GM20431 (cell line): Measurements from ENCODE around the gene CEP128.

Experiments used
- in situ Hi-C: fragments of 300-500 bp; cut with MseI, MboI; formaldehyde crosslinking; loops from one replicate; pipeline ENCODE4 v1.15.0; 2020; ENCODE audit warnings: low sequenced_read_pairs; ENCODE audit not compliant: unreplicated experiment

The CEP128 gene

DNA sequence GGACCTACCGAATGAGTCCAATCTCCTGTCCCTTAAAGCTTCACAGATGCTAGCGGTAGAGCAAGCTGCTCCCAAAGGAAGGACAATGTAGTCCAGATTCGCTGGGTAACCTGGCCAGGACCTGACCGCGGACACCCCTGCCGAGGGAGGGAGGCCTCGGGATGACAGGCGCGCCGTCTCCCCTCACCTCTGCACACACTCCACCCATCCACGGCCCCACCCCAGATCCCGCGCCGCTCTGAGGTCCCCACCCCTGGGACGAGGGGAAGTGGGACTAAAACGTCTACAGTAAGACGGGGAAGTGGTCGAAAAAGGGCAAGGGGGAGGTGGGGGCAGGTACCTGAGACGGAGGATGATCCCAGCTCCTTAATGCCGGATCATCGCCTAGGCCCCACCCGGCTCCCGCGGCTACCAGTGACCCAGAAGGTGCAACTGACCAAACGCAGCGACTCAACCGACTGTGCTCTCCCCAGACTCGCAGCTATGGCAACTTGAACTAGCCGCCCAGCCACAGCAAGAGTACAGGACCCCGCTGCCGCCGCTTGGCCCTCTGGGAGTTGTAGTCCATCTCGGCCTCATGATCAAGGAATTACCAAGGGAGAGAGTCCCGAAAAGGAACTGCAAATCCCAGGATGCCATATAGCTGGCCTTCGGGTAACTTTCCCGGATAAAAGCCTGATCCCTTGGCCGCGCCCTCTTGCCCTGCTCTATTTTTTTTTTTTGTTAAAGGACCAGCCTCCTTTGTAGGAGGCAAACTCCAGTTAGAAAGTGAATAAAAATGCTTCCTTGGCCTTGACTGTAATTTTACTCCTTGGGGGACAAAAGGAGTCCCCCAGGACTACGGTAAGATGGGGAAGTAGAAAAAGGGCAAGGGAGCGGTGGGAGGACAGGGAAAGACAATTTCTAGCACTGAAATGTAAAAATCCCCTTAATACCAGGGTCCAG, at the start of gene CEP128:
CEP128 (minus strand) TSS at position 498 of the 945 bp plus-strand sequence.
- in situ Hi-C loops = no loop called here

DNA sequence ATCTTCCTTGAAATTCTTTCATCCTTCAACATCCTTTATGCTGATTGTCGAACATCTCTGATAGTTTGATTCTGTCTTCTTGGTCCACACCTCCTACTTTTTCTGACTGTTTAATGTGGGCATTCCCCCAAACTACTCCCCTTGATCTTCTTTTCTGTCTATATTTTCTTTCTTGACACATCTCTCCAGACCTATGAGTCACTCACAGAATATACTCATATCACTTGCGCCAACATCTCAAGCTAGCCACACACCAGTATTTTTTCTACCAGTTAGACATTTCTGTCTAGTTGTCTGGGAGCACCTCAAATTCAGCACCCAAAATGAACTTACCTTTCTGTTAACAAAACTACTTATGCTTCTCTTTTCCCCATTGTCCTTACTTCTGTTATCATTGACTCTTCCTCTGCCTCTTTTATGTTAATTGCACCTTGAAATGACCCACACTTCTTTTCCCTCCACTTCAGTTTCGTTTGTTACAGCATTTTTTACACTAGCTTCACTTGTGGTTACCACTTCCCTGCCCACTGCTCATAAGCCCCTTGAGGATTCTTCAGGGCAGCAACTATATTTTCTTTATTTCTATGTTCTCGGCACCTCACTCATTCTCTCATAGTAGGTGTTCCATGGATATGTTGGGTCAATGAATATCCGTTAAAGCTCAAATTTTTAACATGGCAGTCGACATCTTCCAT, 47.3 kb upstream of the CEP128 start:
- in situ Hi-C loops = loop anchor here (25.0 kb wide), 1 partner anchor 173 kb away; no protein-coding TSS in a partner anchor

DNA sequence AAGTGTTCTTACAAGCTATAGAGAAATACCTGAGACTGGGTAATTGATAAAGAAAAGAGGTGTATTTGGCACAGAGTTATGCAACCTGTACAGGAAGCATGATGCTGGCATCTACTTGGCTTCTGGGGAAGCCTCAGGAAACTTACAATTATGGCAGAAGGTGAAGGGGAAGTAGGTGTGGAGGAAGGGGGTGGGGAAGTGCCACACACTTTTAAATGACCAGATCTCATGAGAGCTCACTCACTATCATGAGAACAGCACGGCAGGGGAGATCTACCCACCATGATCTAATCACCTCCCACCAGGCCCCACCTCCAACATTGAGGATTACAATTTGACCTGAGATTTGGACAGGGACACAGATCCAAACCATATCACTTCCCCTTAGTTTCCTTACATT, 46.7 kb upstream of the CEP128 start:
- in situ Hi-C loops = loop anchor here (25.0 kb wide), 1 partner anchor 174 kb away; no protein-coding TSS in a partner anchor

DNA sequence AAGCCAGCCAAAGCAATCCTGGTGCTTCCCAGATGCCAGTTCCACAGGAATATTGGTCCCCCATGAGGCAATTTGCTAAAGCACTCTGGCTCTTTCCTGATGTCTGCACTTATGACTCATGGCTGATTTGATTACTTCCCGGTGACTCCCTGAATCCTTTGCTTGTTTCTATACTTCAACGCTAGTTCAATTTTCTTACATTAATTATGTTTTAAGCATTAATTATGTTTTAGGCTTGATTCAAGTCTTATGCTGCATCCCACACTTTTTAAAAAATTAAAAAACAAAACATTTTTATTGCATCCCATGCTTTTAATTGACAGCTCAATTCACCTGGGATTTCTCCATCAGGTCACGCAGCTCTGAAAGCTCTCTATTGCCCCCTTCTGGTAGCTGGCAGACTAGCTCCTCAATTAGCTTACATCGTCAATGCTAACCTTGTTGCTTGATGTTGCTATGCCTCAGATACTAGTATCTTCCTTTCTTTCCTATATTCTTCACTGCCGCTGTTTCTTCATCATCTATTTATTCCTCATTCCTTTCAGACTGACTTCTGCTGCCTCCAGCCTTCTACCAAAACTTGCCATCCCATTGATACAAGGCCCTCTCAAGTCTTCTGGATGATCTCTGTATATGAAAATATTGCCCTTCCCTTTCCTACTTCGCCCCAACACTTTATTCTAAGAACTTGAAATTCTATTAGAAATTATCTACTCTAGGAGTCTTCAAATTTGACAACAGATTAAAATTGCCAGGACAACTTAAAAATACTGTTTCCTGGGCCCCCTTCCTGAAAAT, 45.9 kb upstream of the CEP128 start:
- in situ Hi-C loops = loop anchor here (25.0 kb wide), 1 partner anchor 175 kb away; no protein-coding TSS in a partner anchor

DNA sequence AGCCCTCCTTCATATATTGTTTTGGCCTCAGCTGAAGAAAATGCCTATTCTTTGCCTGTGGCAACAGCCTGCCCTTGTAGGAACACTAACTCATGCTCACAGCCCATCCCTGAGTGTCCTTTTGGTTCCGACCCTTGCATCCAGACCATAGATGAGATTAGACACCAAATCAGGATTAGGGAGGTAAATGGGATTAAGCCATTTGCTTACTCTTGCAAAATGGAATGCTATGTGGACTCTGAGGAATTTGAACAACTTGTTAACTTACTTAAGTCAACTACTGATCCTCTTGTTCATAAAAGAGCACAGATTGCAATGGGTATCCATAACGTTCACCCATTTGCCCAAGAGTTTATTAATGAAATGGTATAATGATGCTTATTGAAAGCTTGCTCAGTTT, 41.2 kb upstream of the CEP128 start:
- in situ Hi-C loops = loop anchor here (25.0 kb wide), 1 partner anchor 180 kb away; no protein-coding TSS in a partner anchor

DNA sequence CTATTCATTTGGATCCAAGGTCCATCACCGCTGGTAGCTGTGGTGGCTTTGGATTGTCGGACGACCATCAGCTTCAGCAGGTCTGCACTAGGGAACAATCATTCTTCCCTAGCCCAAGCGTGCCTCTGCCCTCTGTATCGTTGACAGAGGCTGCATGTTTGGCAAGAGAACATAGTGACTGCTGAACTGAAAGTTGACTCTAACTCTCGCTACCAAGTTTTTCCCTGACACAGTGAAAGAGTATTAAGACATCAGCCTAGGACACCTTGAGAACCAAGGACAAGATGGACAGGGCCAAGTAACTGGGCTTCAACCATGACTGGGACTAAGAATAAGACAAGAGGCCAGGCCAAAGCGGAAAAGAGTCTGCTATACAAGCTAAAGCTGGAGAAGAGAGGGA, 40.1 kb upstream of the CEP128 start:
- in situ Hi-C loops = loop anchor here (25.0 kb wide), 1 partner anchor 181 kb away; no protein-coding TSS in a partner anchor

DNA sequence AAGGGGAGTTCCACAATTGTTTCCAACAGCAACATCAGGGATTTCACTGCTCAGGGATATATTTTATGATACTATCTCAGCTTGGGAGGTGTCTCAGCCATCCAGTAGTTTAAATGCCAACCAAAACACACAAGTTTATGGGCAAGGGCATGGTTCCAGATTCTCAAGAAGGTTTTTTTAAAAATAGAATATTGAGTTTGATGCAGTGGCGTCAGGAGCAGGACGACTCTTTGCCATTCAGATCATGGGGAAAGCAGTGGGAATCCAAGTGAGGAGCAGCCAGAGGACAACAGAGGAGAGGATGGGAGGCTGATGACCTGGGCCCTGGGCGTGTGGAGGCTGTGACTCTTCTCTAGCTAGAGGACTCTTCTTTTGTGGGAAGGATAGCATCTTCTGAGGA, 39.6 kb upstream of the CEP128 start:
- in situ Hi-C loops = loop anchor here (25.0 kb wide), 1 partner anchor 181 kb away; no protein-coding TSS in a partner anchor

DNA sequence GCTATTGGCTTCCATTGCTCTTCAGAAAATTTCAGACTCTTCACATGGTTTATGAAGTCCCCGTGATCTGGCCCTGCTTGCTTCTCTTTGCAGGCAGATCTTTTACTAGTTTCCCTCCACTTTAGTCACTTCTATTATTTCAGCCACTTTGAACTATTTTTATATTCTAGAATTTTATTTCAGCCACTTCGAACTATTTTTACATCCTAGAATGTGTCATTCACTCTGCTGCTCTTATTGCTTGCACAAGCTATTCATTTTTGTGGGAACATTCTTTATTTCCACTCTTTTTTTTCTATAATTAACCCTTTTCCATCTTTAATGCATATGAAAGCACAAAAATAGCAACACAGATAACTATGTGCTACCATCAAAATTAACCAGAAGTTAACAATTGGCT, 38.4 kb upstream of the CEP128 start:
- in situ Hi-C loops = loop anchor here (25.0 kb wide), 1 partner anchor 182 kb away; no protein-coding TSS in a partner anchor

GRCh38 chr14:80978403-80978802, 36.9 kb upstream of the CEP128 start:
- in situ Hi-C loops = loop anchor here (25.0 kb wide), 1 partner anchor 184 kb away; no protein-coding TSS in a partner anchor

GRCh38 chr14:80977221-80977620, 35.7 kb upstream of the CEP128 start:
- in situ Hi-C loops = loop anchor here (25.0 kb wide), 1 partner anchor 185 kb away; no protein-coding TSS in a partner anchor

- in situ Hi-C loops = loop anchor here (25.0 kb wide), 1 partner anchor 188 kb away; no protein-coding TSS in a partner anchor
These were observed 33.1 kb upstream of the CEP128 start for GRCh38 chr14:80974679-80975078.

- in situ Hi-C loops = no loop called here
These were observed 32.5 kb upstream of the CEP128 start for GRCh38 chr14:80973931-80974641.

DNA sequence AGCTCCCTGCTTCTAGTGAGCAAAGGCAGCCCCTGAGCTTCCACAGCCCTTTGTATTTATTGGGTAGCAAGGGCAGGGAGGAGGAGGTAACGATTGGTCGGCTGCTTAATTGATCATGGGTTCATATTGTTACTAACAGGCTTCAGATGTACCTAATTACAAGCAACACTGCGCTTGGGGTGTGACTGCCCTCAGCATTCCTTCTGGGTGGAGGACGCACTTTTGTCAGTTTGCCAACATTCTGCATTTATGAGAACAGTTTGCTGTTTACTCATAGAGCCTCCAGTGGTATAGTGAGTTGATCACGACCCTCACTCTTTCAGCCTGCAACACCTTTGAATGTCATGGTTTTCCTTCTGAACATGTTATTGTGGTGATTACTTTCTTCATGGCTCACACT, 23.5 kb upstream of the CEP128 start:
- in situ Hi-C loops = no loop called here

GRCh38 chr14:80959496-80959895, 18.0 kb upstream of the CEP128 start:
- in situ Hi-C loops = no loop called here

DNA sequence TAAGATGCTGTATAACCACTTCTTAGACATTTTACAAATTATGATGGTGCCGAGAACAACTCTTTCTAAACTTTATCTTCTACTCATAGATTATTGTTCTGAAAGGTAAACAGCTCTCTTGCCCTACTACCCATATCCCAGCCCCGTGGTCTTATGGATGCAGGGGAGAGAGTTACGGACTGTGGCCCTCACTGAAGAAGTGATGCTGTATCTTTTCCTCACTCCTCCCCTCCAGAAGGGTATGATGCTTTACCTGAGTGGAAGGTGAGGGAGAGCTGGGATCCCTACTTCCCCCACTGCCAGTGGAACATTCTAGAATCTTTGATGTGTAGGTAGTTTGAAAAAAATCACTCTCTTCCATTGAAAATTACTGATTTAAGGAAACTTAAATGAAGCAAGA, 17.4 kb upstream of the CEP128 start:
- in situ Hi-C loops = no loop called here

GRCh38 chr14:80958226-80958625, 16.7 kb upstream of the CEP128 start:
- in situ Hi-C loops = no loop called here

GRCh38 chr14:80957613-80958012, 16.1 kb upstream of the CEP128 start:
- in situ Hi-C loops = no loop called here

DNA sequence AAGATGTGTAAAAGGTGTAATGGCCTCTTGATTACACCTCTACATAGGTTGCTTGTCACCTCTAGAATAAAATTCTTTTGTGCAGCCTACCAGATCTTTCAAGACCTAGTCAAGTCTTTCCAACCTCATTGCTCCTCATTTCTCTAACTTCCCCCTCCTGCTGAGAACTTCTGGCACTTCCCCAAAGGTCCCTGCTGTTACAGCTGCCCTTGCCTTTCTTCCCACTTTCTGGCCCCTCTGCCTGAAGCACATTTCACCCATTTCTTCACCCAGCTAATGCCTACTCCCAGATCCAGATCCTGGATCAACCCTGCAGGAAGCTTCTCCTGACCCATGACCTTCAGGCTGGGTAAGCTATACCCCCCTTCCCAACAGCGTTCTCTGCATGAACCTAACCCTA, 15.4 kb upstream of the CEP128 start:
- in situ Hi-C loops = no loop called here

DNA sequence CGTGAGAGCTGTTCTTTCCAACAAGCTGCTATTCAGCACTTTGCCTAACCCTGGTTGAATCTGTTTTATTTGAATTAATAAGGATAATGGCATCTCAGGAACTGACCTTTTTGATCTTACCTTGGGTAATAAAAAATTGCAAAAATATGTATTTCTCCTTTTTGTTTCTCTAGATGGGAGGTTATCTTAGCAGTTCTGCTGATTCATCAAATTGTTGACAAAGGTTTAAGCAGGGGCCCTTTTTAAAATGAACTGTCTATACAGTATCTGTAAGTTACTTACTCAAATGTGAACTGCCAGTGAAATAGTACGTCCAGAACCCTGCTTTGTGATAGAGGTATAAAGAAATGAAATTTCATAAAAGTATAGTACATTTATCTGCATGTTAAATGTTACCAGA, 14.6 kb upstream of the CEP128 start:
- in situ Hi-C loops = no loop called here
